Testis (tissue), 3 donors: ENCODE data around the gene C16orf89. TPM values are rescaled to one million over a fixed set of nuclear protein-coding genes. Genes with fewer than 3 reads are reported as not detected.
A peak's percentile ranks its signal among the peaks of the same experiment; 100 is the strongest.

Source experiments
- DNase-seq: peaks from one replicate; pipeline ENCODE4 v3.0.0-alpha.2; 2019
- H3K27ac ChIP-seq, 2 donors: fragments of 200-600 bp; sonication (generic); one replicate each; pipeline ENCODE4 v1.5.1; 2019
- H3K27me3 ChIP-seq: fragments of 200-600 bp; sonication (generic); one replicate; pipeline ENCODE4 v1.5.1; 2019
- H3K36me3 ChIP-seq: fragments of 200-600 bp; sonication (generic); one replicate; pipeline ENCODE4 v1.5.1; 2017; ENCODE audit warnings: low read depth; ENCODE audit errors: missing control alignments
- H3K4me1 ChIP-seq: fragments of 200-600 bp; sonication (generic); one replicate; pipeline ENCODE4 v1.5.1; 2019
- H3K4me3 ChIP-seq, 2 donors: fragments of 200-600 bp; sonication (generic); one replicate each; pipeline ENCODE4 v1.5.1; 2017 to 2019
- H3K9me3 ChIP-seq: fragments of 200-600 bp; sonication (generic); one replicate; pipeline ENCODE4 v1.5.1; 2017
- POLR2A ChIP-seq: fragments of 450-650 bp; IDR thresholded peaks from one replicate; pipeline ENCODE4 v1.6.1; 2017; ENCODE audit warnings: antibody characterized with exemption, mild to moderate bottlenecking, moderate library complexity
- WGBS, 2 donors: methylation state at CpG; one replicate each; pipeline ENCODE4 v1.1.5; 2018; 5-methylcytosine and 5-hydroxymethylcytosine counted together
- intact Hi-C: fragments of 100-400 bp; cut with DNase I; formaldehyde crosslinking; loops from one replicate; pipeline ENCODE4 v1.15.1; 2023; ENCODE audit warnings: low total_unique reads
- polyA plus RNA-seq: library from polyadenylated mRNA; stranded (reverse); fragments of 350-450 nt; fragmentation: Illumina TruSeq; extraction: RNeasy Lipid Tissue Mini Kit (QIAGEN cat#74804); gene quantifications from one replicate; pipeline ENCODE4 v1.2.3, GENCODE V29; 2014; ENCODE audit warnings: low read depth, low replicate concordance; ENCODE audit not compliant: insufficient read depth
- total RNA-seq, 2 donors: library from RNA; depleted of rRNA; stranded (reverse); fragments of >200 nt; gene quantifications; one replicate each; pipeline ENCODE4 v1.2.3, GENCODE V29; 2016
- TF ChIP-seq, protein P1 (sequence below), 3 experiments: fragments of 450-650 bp in 2 of 3; fragments of 200-600 bp in 1 of 3; sonication (generic) in 1 of 3; IDR thresholded peaks; one replicate each; pipeline ENCODE4 v1.5.1; 2016 to 2019; ENCODE audit warnings: antibody characterized with exemption in 3 of 3, mild to moderate bottlenecking in 2 of 3, moderate library complexity in 1 of 3

C16orf89 gene
- total and polyA plus RNA-seq, 3 donors from 2014 or later = 1.2 to 10.8 (median 2.4) TPM

DNA sequence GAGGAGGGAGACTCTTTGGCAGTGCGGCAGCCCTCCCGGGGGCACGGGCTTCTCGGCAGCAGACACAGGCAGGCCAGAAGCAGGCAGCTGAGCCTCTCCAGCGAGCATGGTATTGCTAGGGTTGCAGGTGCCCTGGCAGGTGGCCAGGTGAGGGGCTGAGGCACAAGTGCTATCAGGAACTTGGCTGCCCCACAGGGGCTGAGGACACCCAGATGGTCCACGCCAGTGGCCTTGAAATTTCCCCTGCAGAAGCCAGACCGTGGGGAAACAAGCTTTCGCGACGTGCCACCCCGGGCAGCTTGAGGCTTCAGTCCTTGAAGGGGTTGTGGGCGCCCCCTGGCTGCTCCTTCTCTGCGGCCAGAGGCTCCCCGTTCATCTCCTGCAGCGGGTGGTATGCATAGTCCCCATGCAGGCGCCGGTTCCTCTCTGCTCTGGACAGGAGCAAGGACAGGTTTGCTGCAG, 40.6 kb downstream of the C16orf89 start:
- no peak for TF ChIP-seq POLR2A
- TF ChIP-seq, protein P1, sequence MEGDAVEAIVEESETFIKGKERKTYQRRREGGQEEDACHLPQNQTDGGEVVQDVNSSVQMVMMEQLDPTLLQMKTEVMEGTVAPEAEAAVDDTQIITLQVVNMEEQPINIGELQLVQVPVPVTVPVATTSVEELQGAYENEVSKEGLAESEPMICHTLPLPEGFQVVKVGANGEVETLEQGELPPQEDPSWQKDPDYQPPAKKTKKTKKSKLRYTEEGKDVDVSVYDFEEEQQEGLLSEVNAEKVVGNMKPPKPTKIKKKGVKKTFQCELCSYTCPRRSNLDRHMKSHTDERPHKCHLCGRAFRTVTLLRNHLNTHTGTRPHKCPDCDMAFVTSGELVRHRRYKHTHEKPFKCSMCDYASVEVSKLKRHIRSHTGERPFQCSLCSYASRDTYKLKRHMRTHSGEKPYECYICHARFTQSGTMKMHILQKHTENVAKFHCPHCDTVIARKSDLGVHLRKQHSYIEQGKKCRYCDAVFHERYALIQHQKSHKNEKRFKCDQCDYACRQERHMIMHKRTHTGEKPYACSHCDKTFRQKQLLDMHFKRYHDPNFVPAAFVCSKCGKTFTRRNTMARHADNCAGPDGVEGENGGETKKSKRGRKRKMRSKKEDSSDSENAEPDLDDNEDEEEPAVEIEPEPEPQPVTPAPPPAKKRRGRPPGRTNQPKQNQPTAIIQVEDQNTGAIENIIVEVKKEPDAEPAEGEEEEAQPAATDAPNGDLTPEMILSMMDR (IDR thresholded peaks at IDR 0.05) = peak in 2 of 3 experiments; percentile 26 to 38
- no peaks in the 10 kb centered on the region for H3K36me3 ChIP-seq
- intact Hi-C loops = no loop called here
- H3K4me1 ChIP-seq = no peaks in the 10 kb centered on the region
- WGBS, 2 donors = 57 to 66% methylated on average over 4 to 16 of the region's 17 CpGs
- H3K9me3 ChIP-seq = no peaks in the 10 kb centered on the region
- H3K27ac ChIP-seq = no peak overlapping the region
- H3K27me3 ChIP-seq = no peaks in the 10 kb centered on the region
- DNase-seq = peak; percentile 71
- H3K4me3 ChIP-seq = no peak overlapping the region

- peak; percentile 29 for DNase-seq
- no peak overlapping the region for H3K4me3 ChIP-seq
- no peak overlapping the region for H3K27ac ChIP-seq
- TF ChIP-seq POLR2A = no peak
- TF ChIP-seq, protein P1 (IDR thresholded peaks at IDR 0.05) = peak in 2 of 3 experiments; percentile 28 to 36
- no peaks in the 10 kb centered on the region for H3K9me3 ChIP-seq
- no peaks in the 10 kb centered on the region for H3K27me3 ChIP-seq
- 44 to 49% methylated on average over 4 of the region's 4 CpGs for WGBS, 2 donors
- intact Hi-C loops = no loop called here
- H3K4me1 ChIP-seq = no peaks in the 10 kb centered on the region
- no peaks in the 10 kb centered on the region for H3K36me3 ChIP-seq
Measured at GRCh38 chr16:5024632-5025031, 41.1 kb downstream of the C16orf89 start.

DNA sequence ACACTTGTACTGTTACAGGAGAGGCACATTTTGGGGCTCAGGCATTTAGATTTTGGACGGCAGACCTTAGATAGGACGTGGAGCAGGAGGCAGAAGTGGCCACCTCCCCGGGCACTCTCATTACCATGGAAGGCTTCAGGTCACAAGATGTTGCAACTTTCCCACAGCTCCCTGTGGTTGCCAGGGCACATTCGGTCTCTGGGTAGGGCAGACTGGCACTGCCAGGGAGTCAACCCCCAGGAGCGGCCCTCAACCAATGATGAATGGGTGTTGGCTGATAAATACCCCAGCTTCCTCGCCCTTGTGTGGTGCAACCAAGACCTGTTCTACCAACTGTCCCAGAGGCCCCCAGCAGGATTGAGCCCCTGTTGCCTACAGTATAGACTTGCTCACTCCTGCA, 43.2 kb downstream of the C16orf89 start:
- Histone ChIP-seq H3K36me3 (no peaks in the 10 kb centered on the region), H3K4me1 (no peaks in the 10 kb centered on the region), H3K27me3 (no peaks in the 10 kb centered on the region), H3K4me3 (no peak overlapping the region), H3K27ac (no peak overlapping the region), H3K9me3 (no peaks in the 10 kb centered on the region)
- no peak for TF ChIP-seq POLR2A
- TF ChIP-seq, protein P1 (IDR thresholded peaks at IDR 0.05) = no peak
- no peak for DNase-seq
- 84 to 100% methylated on average over 2 to 6 of the region's 6 CpGs for WGBS, 2 donors
- intact Hi-C loops = no loop called here

GRCh38 chr16:5020551-5020950, 45.2 kb downstream of the C16orf89 start:
- WGBS, 2 donors = 72 to 80% methylated on average over 9 to 11 of the region's 15 CpGs
- intact Hi-C loops = no loop called here
- DNase-seq = no peak
- Histone ChIP-seq H3K27me3 (no peaks in the 10 kb centered on the region), H3K27ac (no peak overlapping the region), H3K9me3 (no peaks in the 10 kb centered on the region), H3K4me3 (no peak overlapping the region), H3K36me3 (no peaks in the 10 kb centered on the region), H3K4me1 (no peaks in the 10 kb centered on the region)
- TF ChIP-seq POLR2A = no peak
- TF ChIP-seq, protein P1 (IDR thresholded peaks at IDR 0.05) = no peak

- DNase-seq = no peak
- intact Hi-C loops = no loop called here
- no peak overlapping the region for H3K27ac ChIP-seq
- no peaks in the 10 kb centered on the region for H3K4me1 ChIP-seq
- no peak for TF ChIP-seq POLR2A
- TF ChIP-seq, protein P1 (IDR thresholded peaks at IDR 0.05) = no peak
- H3K4me3 ChIP-seq = no peak overlapping the region
- no peaks in the 10 kb centered on the region for H3K27me3 ChIP-seq
- no peaks in the 10 kb centered on the region for H3K36me3 ChIP-seq
- 92 to 94% methylated on average over 6 of the region's 6 CpGs for WGBS, 2 donors
- no peaks in the 10 kb centered on the region for H3K9me3 ChIP-seq
Measured at GRCh38 chr16:5019775-5020174, 46.0 kb downstream of the C16orf89 start.
